Activated naive CD8-positive, alpha-beta T cell treated with anti-CD3 and anti-CD28 coated beads for 36 hours (primary cell): ENCODE results near the gene ZBTB7C. TPM values are rescaled to one million over a fixed set of nuclear protein-coding genes. Genes with fewer than 3 reads are reported as not detected.

Experiments used
- DNase-seq: peaks from one replicate; pipeline ENCODE4 v3.0.0; 2021
- H3K27ac Mint-ChIP-seq: one replicate; pipeline ENCODE4 v1.8.0; 2022; ENCODE audit warnings: mild to moderate bottlenecking, moderate library complexity, mixed read lengths
- H3K27me3 Mint-ChIP-seq: one replicate; pipeline ENCODE4 v1.8.0; 2022; ENCODE audit warnings: mild to moderate bottlenecking, mixed read lengths
- H3K36me3 Mint-ChIP-seq: one replicate; pipeline ENCODE4 v1.8.0; 2021; ENCODE audit warnings: mild to moderate bottlenecking, mixed read lengths
- H3K4me1 Mint-ChIP-seq: one replicate; pipeline ENCODE4 v1.8.0; 2021; ENCODE audit warnings: mixed read lengths
- H3K4me3 Mint-ChIP-seq: one replicate; pipeline ENCODE4 v1.8.0; 2022; ENCODE audit warnings: mild to moderate bottlenecking, moderate library complexity, mixed read lengths
- H3K9me3 Mint-ChIP-seq: one replicate; pipeline ENCODE4 v1.8.0; 2022; ENCODE audit warnings: mixed read lengths
- total RNA-seq, 2 experiments: library from RNA; stranded (reverse); gene quantifications; one replicate each; pipeline ENCODE4 v1.2.3, GENCODE V29; 2021

Gene ZBTB7C
- total RNA-seq, 2 experiments from 2014 or later: not detected

GRCh38 chr18:48108136-48108535 is 301.0 kb downstream of the ZBTB7C start:
- no peaks in the 10 kb centered on the region for H3K9me3 Mint-ChIP-seq
- no peak overlapping the region for H3K27ac Mint-ChIP-seq
- no peaks in the 10 kb centered on the region for H3K4me1 Mint-ChIP-seq
- no peak overlapping the region for H3K4me3 Mint-ChIP-seq
- H3K36me3 Mint-ChIP-seq: no peaks in the 10 kb centered on the region
- H3K27me3 Mint-ChIP-seq: peaks cover 26% of the 10 kb centered on the region
- DNase-seq: no peak

GRCh38 chr18:48106976-48107781 is 302.0 kb downstream of the ZBTB7C start:
- DNase-seq: no peak
- no peak overlapping the region for H3K4me3 Mint-ChIP-seq
- H3K9me3 Mint-ChIP-seq: no peaks in the 10 kb centered on the region
- H3K4me1 Mint-ChIP-seq: no peaks in the 10 kb centered on the region
- H3K27ac Mint-ChIP-seq: no peak overlapping the region
- H3K36me3 Mint-ChIP-seq: no peaks in the 10 kb centered on the region
- H3K27me3 Mint-ChIP-seq: peaks cover 30% of the 10 kb centered on the region

GRCh38 chr18:48106498-48106897 is 302.7 kb downstream of the ZBTB7C start:
- Mint-ChIP-seq H3K27ac (no peak overlapping the region), H3K9me3 (no peaks in the 10 kb centered on the region), H3K4me1 (no peaks in the 10 kb centered on the region), H3K27me3 (peaks cover 32% of the 10 kb centered on the region), H3K36me3 (no peaks in the 10 kb centered on the region), H3K4me3 (no peak overlapping the region)
- DNase-seq: no peak

GRCh38 chr18:48105317-48105716 is 303.9 kb downstream of the ZBTB7C start:
- H3K27ac Mint-ChIP-seq: no peak overlapping the region
- H3K36me3 Mint-ChIP-seq: no peaks in the 10 kb centered on the region
- DNase-seq: no peak
- H3K9me3 Mint-ChIP-seq: no peaks in the 10 kb centered on the region
- no peak overlapping the region for H3K4me3 Mint-ChIP-seq
- H3K27me3 Mint-ChIP-seq: peaks cover 33% of the 10 kb centered on the region
- H3K4me1 Mint-ChIP-seq: no peaks in the 10 kb centered on the region

GRCh38 chr18:48104705-48105104 is 304.5 kb downstream of the ZBTB7C start:
- DNase-seq: no peak
- H3K9me3 Mint-ChIP-seq: no peaks in the 10 kb centered on the region
- H3K27me3 Mint-ChIP-seq: peaks cover 36% of the 10 kb centered on the region
- no peaks in the 10 kb centered on the region for H3K36me3 Mint-ChIP-seq
- no peak overlapping the region for H3K27ac Mint-ChIP-seq
- no peak overlapping the region for H3K4me3 Mint-ChIP-seq
- no peaks in the 10 kb centered on the region for H3K4me1 Mint-ChIP-seq

- H3K36me3 Mint-ChIP-seq: no peaks in the 10 kb centered on the region
- no peaks in the 10 kb centered on the region for H3K4me1 Mint-ChIP-seq
- H3K9me3 Mint-ChIP-seq: no peaks in the 10 kb centered on the region
- no peak for DNase-seq
- peaks cover 18% of the 10 kb centered on the region for H3K27me3 Mint-ChIP-seq
- H3K27ac Mint-ChIP-seq: no peak overlapping the region
- H3K4me3 Mint-ChIP-seq: no peak overlapping the region
Measured at GRCh38 chr18:48100651-48101165, 308.5 kb downstream of the ZBTB7C start.

GRCh38 chr18:48100165-48100575 is 309.0 kb downstream of the ZBTB7C start:
- no peaks in the 10 kb centered on the region for H3K9me3 Mint-ChIP-seq
- peaks cover 18% of the 10 kb centered on the region for H3K27me3 Mint-ChIP-seq
- H3K27ac Mint-ChIP-seq: no peak overlapping the region
- no peaks in the 10 kb centered on the region for H3K36me3 Mint-ChIP-seq
- no peaks in the 10 kb centered on the region for H3K4me1 Mint-ChIP-seq
- H3K4me3 Mint-ChIP-seq: no peak overlapping the region
- DNase-seq: no peak

- Mint-ChIP-seq H3K4me3 (no peak overlapping the region), H3K27me3 (peaks cover 18% of the 10 kb centered on the region), H3K36me3 (no peaks in the 10 kb centered on the region), H3K9me3 (no peaks in the 10 kb centered on the region), H3K4me1 (no peaks in the 10 kb centered on the region), H3K27ac (no peak overlapping the region)
- no peak for DNase-seq
Measured at GRCh38 chr18:48099481-48100164, 309.6 kb downstream of the ZBTB7C start.

GRCh38 chr18:48098538-48098937 is 310.6 kb downstream of the ZBTB7C start:
- H3K27ac Mint-ChIP-seq: no peak overlapping the region
- no peaks in the 10 kb centered on the region for H3K36me3 Mint-ChIP-seq
- H3K4me3 Mint-ChIP-seq: no peak overlapping the region
- H3K9me3 Mint-ChIP-seq: no peaks in the 10 kb centered on the region
- no peaks in the 10 kb centered on the region for H3K4me1 Mint-ChIP-seq
- H3K27me3 Mint-ChIP-seq: peaks cover 18% of the 10 kb centered on the region
- no peak for DNase-seq

- H3K27me3 Mint-ChIP-seq: peaks cover 18% of the 10 kb centered on the region
- no peak overlapping the region for H3K27ac Mint-ChIP-seq
- no peak overlapping the region for H3K4me3 Mint-ChIP-seq
- H3K9me3 Mint-ChIP-seq: no peaks in the 10 kb centered on the region
- no peaks in the 10 kb centered on the region for H3K36me3 Mint-ChIP-seq
- H3K4me1 Mint-ChIP-seq: no peaks in the 10 kb centered on the region
- no peak for DNase-seq
Measured at GRCh38 chr18:48098007-48098406, 311.2 kb downstream of the ZBTB7C start.

- H3K27ac Mint-ChIP-seq: no peak overlapping the region
Measured at GRCh38 chr18:48095726-48096125, 313.5 kb downstream of the ZBTB7C start.

GRCh38 chr18:48093104-48093503 is 316.1 kb downstream of the ZBTB7C start:
- DNase-seq: no peak
- no peaks in the 10 kb centered on the region for H3K9me3 Mint-ChIP-seq
- no peaks in the 10 kb centered on the region for H3K36me3 Mint-ChIP-seq
- H3K4me3 Mint-ChIP-seq: no peak overlapping the region
- peaks cover 4% of the 10 kb centered on the region for H3K27me3 Mint-ChIP-seq
- H3K4me1 Mint-ChIP-seq: no peaks in the 10 kb centered on the region
- no peak overlapping the region for H3K27ac Mint-ChIP-seq

More at GRCh38 chr18:48095726-48096125, 313.5 kb downstream of the ZBTB7C start:
- Mint-ChIP-seq H3K27me3 (peaks cover 7% of the 10 kb centered on the region), H3K36me3 (no peaks in the 10 kb centered on the region), H3K4me3 (no peak overlapping the region), H3K9me3 (no peaks in the 10 kb centered on the region), H3K4me1 (no peaks in the 10 kb centered on the region)
- DNase-seq: no peak

- H3K36me3 Mint-ChIP-seq: no peaks in the 10 kb centered on the region
- H3K4me3 Mint-ChIP-seq: no peak overlapping the region
- no peaks in the 10 kb centered on the region for H3K4me1 Mint-ChIP-seq
- peaks cover 2% of the 10 kb centered on the region for H3K27me3 Mint-ChIP-seq
- no peak for DNase-seq
- H3K9me3 Mint-ChIP-seq: no peaks in the 10 kb centered on the region
- H3K27ac Mint-ChIP-seq: no peak overlapping the region
Measured at GRCh38 chr18:48091869-48092497, 317.2 kb downstream of the ZBTB7C start.

GRCh38 chr18:48090702-48091101 is 318.5 kb downstream of the ZBTB7C start:
- no peaks in the 10 kb centered on the region for H3K9me3 Mint-ChIP-seq
- no peak overlapping the region for H3K4me3 Mint-ChIP-seq
- no peaks in the 10 kb centered on the region for H3K4me1 Mint-ChIP-seq
- H3K27me3 Mint-ChIP-seq: no peaks in the 10 kb centered on the region
- no peak overlapping the region for H3K27ac Mint-ChIP-seq
- no peaks in the 10 kb centered on the region for H3K36me3 Mint-ChIP-seq
- no peak for DNase-seq

GRCh38 chr18:48090021-48090420 is 319.2 kb downstream of the ZBTB7C start:
- no peak overlapping the region for H3K4me3 Mint-ChIP-seq
- H3K27ac Mint-ChIP-seq: no peak overlapping the region
- no peaks in the 10 kb centered on the region for H3K36me3 Mint-ChIP-seq
- H3K27me3 Mint-ChIP-seq: no peaks in the 10 kb centered on the region
- no peaks in the 10 kb centered on the region for H3K4me1 Mint-ChIP-seq
- DNase-seq: no peak
- H3K9me3 Mint-ChIP-seq: no peaks in the 10 kb centered on the region
